COLO668 (cell line): ENCODE data around the gene FGF9.
A peak's percentile ranks its signal among the peaks of the same experiment; 100 is the strongest.

Experiments used
- DNase-seq: peaks from one replicate; lab custom pipeline; 2025; ENCODE audit not compliant: unreplicated experiment; lab: John Stamatoyannopoulos, UW

The FGF9 gene

GRCh38 chr13:21673789-21674489 is 3.1 kb downstream of the FGF9 start:
- peak; percentile 98 for DNase-seq

DNA sequence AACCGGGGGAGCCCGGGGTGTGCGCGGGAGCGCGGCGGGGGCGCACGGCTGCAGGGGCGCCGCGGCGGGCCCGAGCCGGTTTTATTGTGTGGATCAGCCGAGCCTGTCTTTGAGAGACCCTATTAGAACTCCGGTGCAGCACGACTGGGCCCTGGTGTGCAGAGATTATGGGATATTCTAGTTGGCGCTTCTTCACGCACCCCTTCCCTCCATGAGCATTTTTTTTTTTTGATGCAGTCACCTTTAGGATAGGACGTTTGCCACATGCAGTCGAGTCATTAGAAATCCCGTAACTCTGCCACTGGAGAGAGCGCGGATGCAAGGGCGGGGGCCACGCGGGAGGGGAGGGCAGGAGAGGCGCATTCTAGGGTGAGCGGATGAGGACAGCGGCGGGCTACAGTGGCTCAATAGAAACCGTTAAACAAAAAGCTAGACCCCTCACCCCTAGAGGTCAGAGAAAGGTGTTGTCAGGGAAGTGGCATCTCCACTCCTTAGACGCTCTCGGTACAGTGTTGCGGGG is 3.7 kb downstream of the FGF9 start:
- DNase-seq: peak; percentile 79

DNA sequence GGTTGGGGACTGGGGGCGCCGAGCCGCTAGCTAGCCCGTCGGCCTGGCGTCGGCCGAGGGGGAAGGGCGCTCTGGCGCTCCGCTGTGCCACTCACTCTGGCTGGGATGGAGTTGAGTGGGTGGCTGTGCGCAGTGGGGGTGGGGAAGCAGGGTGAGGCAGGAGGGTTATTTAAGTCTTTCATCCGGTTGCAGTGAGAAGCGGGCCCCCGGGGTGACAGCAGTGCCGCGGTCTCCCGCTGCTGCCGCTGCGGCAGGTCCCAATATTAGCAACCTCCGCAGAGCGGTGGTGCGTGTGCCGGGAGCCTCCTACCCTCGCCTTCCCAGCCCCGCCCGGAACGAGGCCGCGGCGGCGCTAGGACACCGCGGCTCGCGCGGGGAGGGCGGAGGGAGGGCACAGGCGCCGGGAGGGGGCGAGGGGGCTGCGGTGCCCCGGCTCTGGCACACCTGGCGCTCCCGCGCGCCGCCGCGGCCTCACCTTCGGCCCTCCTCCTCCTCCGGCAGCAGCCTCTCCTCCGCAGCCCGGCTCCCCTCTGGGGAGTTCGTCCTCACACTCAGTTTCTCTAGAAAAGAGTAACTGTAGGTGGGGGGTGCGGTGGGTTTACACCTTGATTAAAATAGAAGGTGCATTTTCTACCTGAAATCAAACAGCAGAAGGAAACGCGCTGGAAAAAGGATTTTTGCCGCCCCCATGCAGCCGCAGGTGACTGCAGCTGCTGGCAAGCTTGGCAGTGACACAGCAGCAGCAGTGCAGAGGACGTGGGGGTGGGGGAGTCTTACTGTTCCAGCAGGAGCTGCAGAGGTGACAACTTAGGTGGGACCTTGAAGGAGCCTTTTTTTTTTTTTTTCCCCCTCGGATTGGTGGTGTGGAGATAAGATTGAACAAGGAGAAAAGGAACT is 4.5 kb downstream of the FGF9 start:
- DNase-seq: peak; percentile 99

DNA sequence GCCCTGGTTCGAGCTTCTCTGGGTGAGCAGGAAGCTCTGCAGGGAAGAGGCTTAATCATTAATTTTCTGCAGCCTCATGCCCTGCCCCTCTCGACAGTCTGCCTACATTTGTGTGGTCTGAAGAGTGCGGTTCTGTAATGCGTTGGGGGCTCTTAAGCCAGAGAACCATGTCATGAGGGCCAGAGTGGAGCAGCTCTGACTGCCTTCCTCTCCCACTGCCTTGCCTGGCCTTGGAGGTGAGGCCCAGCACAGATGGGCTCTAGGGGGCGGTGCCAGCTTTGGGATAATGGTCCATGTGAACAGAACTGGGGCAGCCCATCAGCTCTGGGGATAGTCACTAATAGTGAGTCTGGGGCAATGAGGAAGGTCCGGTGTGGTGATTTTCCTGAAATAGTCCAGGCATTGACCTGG is 5.7 kb downstream of the FGF9 start:
- peak; percentile 90 for DNase-seq

DNA sequence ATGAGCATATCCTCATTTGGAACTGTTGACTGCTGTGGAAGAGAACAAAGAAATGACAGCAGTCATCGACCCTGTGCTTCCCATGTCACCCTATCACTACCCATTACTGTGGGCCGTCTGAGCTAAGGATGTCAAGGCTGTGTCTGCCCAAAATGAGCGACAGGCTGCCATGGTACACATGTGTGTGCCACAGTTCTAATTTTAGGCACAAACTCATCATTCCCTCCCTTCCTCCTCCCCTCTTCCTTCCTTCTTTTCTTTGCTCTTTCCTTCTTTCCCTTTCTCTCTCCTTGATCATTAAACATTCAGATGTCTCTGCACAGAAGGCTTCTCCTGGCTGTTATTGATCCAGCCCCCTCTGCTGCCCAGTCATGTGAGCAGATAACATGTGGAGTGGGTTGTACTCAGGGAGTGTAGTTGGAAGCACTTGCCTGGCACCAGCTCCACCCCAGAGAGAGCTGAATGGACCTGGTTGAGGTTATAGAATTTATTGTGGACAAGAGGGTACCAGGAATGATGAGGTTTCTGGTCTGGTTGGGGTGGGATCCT is 6.3 kb downstream of the FGF9 start:
- DNase-seq: no peak

- no peak for DNase-seq
Observed at GRCh38 chr13:21683034-21683733, 12.3 kb downstream of the FGF9 start.

DNA sequence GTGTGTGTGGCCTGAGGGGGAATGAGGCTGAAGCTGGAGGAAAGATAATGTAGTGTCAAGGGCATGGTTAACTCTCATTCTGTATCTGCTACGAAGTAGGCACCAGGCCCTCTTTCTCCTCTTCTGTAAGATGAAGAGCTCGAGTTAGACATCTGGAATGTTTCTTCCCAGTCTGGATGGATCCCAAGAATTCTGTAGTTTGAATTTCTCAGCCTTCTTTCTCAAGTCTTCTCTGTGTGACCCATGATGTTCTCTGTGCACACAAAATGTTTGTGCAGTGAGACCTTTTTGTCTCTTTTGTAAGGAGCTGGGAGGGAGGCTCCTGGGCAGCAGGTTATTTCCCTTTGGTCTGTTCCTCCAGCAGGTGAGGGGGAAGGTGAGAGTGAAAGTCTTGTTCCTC is 13.7 kb downstream of the FGF9 start:
- no peak for DNase-seq

- no peak for DNase-seq
Observed at GRCh38 chr13:21685485-21686064, 14.7 kb downstream of the FGF9 start.

- peak; percentile 69 for DNase-seq
Observed at GRCh38 chr13:21686751-21687391, 16.0 kb downstream of the FGF9 start.

GRCh38 chr13:21688056-21688455 is 17.2 kb downstream of the FGF9 start:
- no peak for DNase-seq

GRCh38 chr13:21689097-21689496 is 18.2 kb downstream of the FGF9 start:
- DNase-seq: no peak

GRCh38 chr13:21690955-21691354 is 20.1 kb downstream of the FGF9 start:
- no peak for DNase-seq

GRCh38 chr13:21691500-21691899 is 20.6 kb downstream of the FGF9 start:
- no peak for DNase-seq

- no peak for DNase-seq
Observed at GRCh38 chr13:21691928-21692327, 21.1 kb downstream of the FGF9 start.

GRCh38 chr13:21694831-21695230 is 24.0 kb downstream of the FGF9 start:
- DNase-seq: no peak

GRCh38 chr13:21695546-21695945 is 24.7 kb downstream of the FGF9 start:
- DNase-seq: no peak

- no peak for DNase-seq
Observed at GRCh38 chr13:21696865-21697448, 26.1 kb downstream of the FGF9 start.

DNA sequence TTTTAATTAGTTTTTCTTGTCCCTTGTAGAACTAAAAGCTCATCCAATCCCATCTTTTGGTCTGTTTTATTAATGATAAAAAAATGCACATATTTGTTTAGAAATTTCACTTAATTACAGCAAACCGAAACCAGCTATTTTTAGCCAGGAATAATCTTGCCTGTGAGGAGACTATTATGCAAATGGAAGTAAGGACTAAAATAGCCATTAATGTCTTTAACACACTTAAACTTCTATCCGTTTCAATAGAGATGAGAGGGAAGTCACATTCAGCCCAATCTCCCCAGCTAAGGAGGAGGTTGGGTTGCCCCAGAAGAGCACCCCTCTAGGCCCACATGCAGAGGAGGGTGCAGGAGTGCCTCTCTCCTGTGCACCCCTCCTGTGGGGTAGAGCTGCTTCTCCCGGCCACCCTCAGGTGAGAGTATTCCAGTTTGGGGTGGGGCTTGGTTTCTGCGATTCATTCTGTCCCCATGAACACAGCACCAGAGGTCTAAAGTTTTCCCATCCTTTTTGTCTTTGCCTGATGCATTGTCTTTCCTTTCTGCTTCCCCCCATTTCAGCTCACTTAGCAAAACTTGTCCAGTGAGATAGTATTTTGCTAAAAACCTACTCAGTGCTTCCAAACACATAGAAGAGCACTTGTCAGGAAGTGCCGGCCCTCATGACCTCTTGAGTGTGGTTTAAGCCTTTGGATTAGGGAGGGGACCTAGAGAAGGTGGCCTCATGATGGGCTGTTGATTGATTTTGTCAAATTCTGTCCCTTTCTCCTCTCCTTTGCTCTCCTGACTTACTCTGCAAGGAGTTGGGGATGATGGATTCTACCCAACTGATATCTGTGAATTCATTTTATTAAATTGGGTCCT is 28.2 kb downstream of the FGF9 start:
- DNase-seq: no peak

GRCh38 chr13:21701460-21701859 is 30.6 kb downstream of the FGF9 start:
- DNase-seq: no peak
